NT2/D1 (cell line): ENCODE results near the gene MEGF6.

Source experiments
- DNase-seq: peaks from one replicate; pipeline ENCODE4 v3.0.0-alpha.2; 2011; ENCODE audit warnings: low read depth, low spot score
- H3K27me3 ChIP-seq: 2 replicates; pipeline ENCODE4 v1.6.0; 2011; ENCODE audit warnings: mild to moderate bottlenecking; ENCODE audit not compliant: insufficient read length, insufficient read depth
- H3K36me3 ChIP-seq: 2 replicates; pipeline ENCODE4 v1.6.1; 2011; ENCODE audit warnings: mild to moderate bottlenecking, low read length, mixed read lengths; ENCODE audit not compliant: insufficient read depth, insufficient read length
- H3K4me1 ChIP-seq: 2 replicates; pipeline ENCODE4 v1.5.1; 2011; ENCODE audit not compliant: insufficient read depth, insufficient read length
- H3K4me3 ChIP-seq: 2 replicates; pipeline ENCODE4 v1.5.1; 2011; ENCODE audit warnings: low read depth; ENCODE audit not compliant: insufficient read length
- H3K9ac ChIP-seq: 2 replicates; pipeline ENCODE4 v1.6.0; 2011; ENCODE audit warnings: low read depth; ENCODE audit not compliant: insufficient read length
- H3K9me3 ChIP-seq: 2 replicates; pipeline ENCODE4 v1.5.1; 2011; ENCODE audit warnings: mild to moderate bottlenecking, low read length; ENCODE audit not compliant: insufficient read depth
- SUZ12 ChIP-seq: IDR thresholded peaks from 2 replicates; pipeline ENCODE4 v1.6.1; 2011; ENCODE audit not compliant: insufficient read length, insufficient read depth; ENCODE audit errors: extremely low read depth
- YY1 ChIP-seq: IDR thresholded peaks from 2 replicates; pipeline ENCODE4 v1.6.1; 2011; ENCODE audit not compliant: insufficient read length, insufficient read depth
- ZNF274 ChIP-seq: IDR thresholded peaks from 2 replicates; pipeline ENCODE4 v1.6.1; 2011; ENCODE audit warnings: mild to moderate bottlenecking, low read depth, low read length

MEGF6 gene

DNA sequence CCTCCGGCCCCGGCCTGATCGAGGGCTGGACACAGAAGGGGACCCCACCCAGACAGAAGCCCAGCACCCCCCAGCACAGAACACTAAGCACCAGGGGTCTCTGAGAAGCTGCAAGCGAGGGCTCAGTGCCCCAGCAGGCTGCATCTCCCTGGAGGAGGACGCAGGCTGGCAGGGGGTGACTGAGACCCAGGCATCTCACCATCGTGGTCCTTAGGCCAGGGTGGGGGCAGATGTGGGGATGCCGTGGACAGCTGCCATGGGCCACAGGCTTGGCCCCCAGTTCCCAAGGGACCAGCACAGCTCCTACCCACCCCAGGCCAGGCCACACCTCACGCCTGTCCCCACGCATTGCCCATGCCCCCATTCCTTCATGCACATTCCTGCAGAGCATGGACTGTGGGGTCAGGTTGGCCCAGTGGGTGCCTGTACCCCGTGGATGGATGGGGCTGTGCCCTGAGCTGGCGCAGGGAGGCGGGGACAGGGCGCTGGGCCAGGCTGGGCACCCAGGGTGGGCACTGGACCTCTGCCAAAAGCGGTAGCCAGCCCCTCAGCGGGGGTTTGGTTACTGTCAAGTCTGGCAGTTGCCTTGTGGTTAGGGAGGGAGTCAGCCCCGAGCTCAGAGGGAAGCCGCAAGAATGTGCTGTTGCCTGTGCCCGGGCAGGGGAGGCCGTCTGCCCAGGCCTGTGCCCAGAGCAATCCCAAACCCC lies 95.4 kb downstream of the MEGF6 start:
- Histone ChIP-seq H3K9me3 (peaks cover 7% of the 10 kb centered on the region; the same call in 1 of the 2 replicates), H3K4me1 (no peaks in the 10 kb centered on the region), H3K27me3 (no peaks in the 10 kb centered on the region), H3K9ac (no peak overlapping the region), H3K4me3 (no peak overlapping the region), H3K36me3 (peaks cover 3% of the 10 kb centered on the region)
- no peak for DNase-seq
- TF ChIP-seq SUZ12 (no peak), YY1 (no peak), ZNF274 (no peak)

DNA sequence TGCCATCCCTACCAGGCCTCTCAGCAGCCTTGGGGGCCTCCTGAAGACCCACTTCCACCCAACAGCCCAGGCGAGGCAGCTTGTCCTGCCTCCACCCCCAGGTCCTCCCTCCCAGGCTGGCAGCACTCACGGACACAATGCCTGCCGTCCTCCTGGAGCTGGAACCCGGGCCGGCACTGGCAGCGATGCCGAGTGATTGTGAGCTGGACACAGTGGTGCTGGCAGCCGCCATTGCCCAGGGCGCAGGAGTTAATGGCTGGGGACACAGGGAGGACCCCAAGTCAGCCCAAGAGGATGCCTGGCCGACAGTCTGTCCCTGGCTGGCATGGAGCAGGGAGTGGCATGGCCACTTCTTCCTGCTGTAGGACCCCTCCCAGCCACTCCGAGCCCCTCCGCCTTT lies 96.0 kb downstream of the MEGF6 start:
- Histone ChIP-seq H3K36me3 (peaks cover 3% of the 10 kb centered on the region), H3K27me3 (no peaks in the 10 kb centered on the region), H3K9ac (no peak overlapping the region), H3K9me3 (peaks cover 7% of the 10 kb centered on the region; the same call in 1 of the 2 replicates), H3K4me3 (no peak overlapping the region), H3K4me1 (no peaks in the 10 kb centered on the region)
- TF ChIP-seq SUZ12 (no peak), YY1 (no peak), ZNF274 (no peak)
- no peak for DNase-seq

GRCh38 chr1:3514404-3514803 lies 96.9 kb downstream of the MEGF6 start:
- DNase-seq: no peak

GRCh38 chr1:3511856-3512255 lies 99.5 kb downstream of the MEGF6 start:
- H3K9me3 ChIP-seq: no peaks in the 10 kb centered on the region
- H3K36me3 ChIP-seq: no peaks in the 10 kb centered on the region
- H3K27me3 ChIP-seq: no peaks in the 10 kb centered on the region
- no peak overlapping the region for H3K9ac ChIP-seq
- TF ChIP-seq ZNF274 (no peak), SUZ12 (no peak), YY1 (no peak)
- DNase-seq: no peak
- H3K4me1 ChIP-seq: no peaks in the 10 kb centered on the region
- H3K4me3 ChIP-seq: no peak overlapping the region

More at GRCh38 chr1:3514404-3514803, 96.9 kb downstream of the MEGF6 start:
- H3K4me3 ChIP-seq: no peak overlapping the region
- TF ChIP-seq ZNF274: no peak
- no peak for TF ChIP-seq YY1
- no peak for TF ChIP-seq SUZ12
- no peaks in the 10 kb centered on the region for H3K36me3 ChIP-seq
- H3K9ac ChIP-seq: no peak overlapping the region
- no peaks in the 10 kb centered on the region for H3K27me3 ChIP-seq
- H3K9me3 ChIP-seq: peaks cover 7% of the 10 kb centered on the region; the same call in 1 of the 2 replicates
- H3K4me1 ChIP-seq: no peaks in the 10 kb centered on the region

GRCh38 chr1:3511306-3511705 lies 100.0 kb downstream of the MEGF6 start:
- no peak overlapping the region for H3K4me3 ChIP-seq
- no peaks in the 10 kb centered on the region for H3K27me3 ChIP-seq
- no peaks in the 10 kb centered on the region for H3K9me3 ChIP-seq
- no peak overlapping the region for H3K9ac ChIP-seq
- no peak for DNase-seq
- TF ChIP-seq SUZ12 (no peak), YY1 (no peak), ZNF274 (no peak)
- no peaks in the 10 kb centered on the region for H3K4me1 ChIP-seq
- peaks cover 3% of the 10 kb centered on the region for H3K36me3 ChIP-seq

DNA sequence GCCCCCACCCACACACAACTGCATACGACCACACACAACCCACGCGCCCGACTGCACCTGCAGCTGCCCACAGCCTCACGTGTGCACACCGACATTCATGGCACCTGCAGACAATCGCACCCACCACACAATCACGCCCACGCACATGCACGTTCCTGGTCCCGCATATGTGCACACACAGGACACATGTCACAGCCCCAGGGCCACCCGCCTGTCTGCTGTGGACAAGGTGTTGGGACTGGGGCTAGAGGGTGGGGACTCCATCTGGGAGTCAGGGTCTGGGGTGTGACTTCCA lies 100.4 kb downstream of the MEGF6 start:
- H3K4me3 ChIP-seq: no peak overlapping the region
- TF ChIP-seq ZNF274 (no peak), SUZ12 (no peak), YY1 (no peak)
- no peak overlapping the region for H3K9ac ChIP-seq
- H3K27me3 ChIP-seq: no peaks in the 10 kb centered on the region
- H3K36me3 ChIP-seq: peaks cover 3% of the 10 kb centered on the region
- H3K9me3 ChIP-seq: no peaks in the 10 kb centered on the region
- H3K4me1 ChIP-seq: no peaks in the 10 kb centered on the region
- no peak for DNase-seq

DNA sequence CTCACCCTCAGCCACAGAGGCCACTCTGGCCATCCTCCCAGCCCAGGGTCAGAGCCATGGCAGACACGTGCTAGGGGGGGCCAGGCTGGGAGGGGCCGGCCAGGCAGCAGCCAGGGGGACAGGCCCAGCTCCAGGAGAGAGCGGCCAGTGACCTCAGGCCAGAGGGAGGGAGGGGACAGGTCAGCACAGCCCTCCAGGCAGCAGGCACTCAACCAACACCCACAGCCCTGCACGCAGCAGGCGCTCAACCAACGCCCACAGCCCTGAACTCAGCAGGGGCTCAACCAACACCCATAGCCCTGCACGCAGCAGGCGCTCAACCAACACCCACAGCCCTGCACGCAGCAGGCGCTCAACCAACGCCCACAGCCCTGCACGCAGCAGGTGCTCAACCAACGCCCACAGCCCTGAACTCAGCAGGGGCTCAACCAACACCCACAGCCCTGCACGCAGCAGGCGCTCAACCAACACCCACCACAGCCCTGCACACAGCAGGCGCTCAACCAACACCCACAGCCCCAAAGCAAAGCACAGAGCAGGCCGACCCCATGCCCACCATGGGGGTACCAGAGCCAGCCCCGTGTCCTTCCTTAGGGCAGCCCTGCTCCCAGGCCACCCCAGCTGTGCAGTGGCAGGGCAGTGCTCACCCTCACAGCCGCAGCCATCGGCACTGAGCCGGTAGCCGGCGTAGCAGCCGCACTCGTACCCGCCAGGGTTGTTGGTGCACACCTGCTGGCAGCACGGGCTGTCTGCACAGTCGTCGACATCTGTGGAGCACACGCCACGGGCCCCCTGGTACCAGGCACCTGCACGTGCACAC lies 101.0 kb downstream of the MEGF6 start:
- TF ChIP-seq YY1 (no peak), ZNF274 (no peak), SUZ12 (no peak)
- Histone ChIP-seq H3K9me3 (no peaks in the 10 kb centered on the region), H3K4me1 (no peaks in the 10 kb centered on the region), H3K9ac (no peak overlapping the region), H3K36me3 (peaks cover 3% of the 10 kb centered on the region), H3K27me3 (no peaks in the 10 kb centered on the region), H3K4me3 (no peak overlapping the region)
- DNase-seq: no peak
